B cell (primary cell): ENCODE results near the gene RPL18.

Experiments used
- CTCF ChIP-seq: fragments of 200-600 bp; IDR thresholded peaks from one replicate; pipeline ENCODE4 v1.8.0; 2022; ENCODE audit warnings: antibody characterized with exemption, mild to moderate bottlenecking
- EZH2 ChIP-seq: IDR thresholded peaks from 2 replicates; pipeline ENCODE4 v1.6.1; 2012; ENCODE audit warnings: borderline replicate concordance, low read depth, mild to moderate bottlenecking, moderate library complexity, low read length; ENCODE audit not compliant: insufficient read depth, poor library complexity, severe bottlenecking

GRCh38 chr19:48646722-48647216 lies 27.8 kb upstream of the RPL18 start:
- TF ChIP-seq CTCF, result no peak
- no peak for TF ChIP-seq EZH2
